Upper lobe of left lung (tissue), 6 donors: ENCODE results near the gene ULK1. TPM values are rescaled to one million over a fixed set of nuclear protein-coding genes. Genes with fewer than 3 reads are reported as not detected.
A peak's percentile ranks its signal among the peaks of the same experiment; 100 is the strongest.

Source experiments
- ATAC-seq, 2 donors: fragments of 200-7000 bp; cut with Tn5 transposase; one replicate each; pipeline ENCODE4 v1.9.1; 2022; ENCODE audit warnings: mild to moderate bottlenecking in 2 of 2, moderate library complexity in 2 of 2; ENCODE audit not compliant: low FRiP score in 2 of 2
- DNase-seq, 2 donors: peaks; one replicate each; pipeline ENCODE4 v3.0.0-alpha.2; 2019 to 2020
- H3K27ac ChIP-seq, 4 donors: fragments of 200-600 bp; sonication (generic); one replicate each; pipeline ENCODE4 v1.5.1; 2016 to 2019
- H3K27me3 ChIP-seq, 4 donors: fragments of 200-600 bp; sonication (generic); one replicate each; pipeline ENCODE4 v1.5.1; 2017 to 2019
- H3K36me3 ChIP-seq, 4 donors: fragments of 200-600 bp; sonication (generic); one replicate each; pipeline ENCODE4 v1.5.1; 2016 to 2019
- H3K4me1 ChIP-seq, 4 donors: fragments of 200-600 bp; sonication (generic); one replicate each; pipeline ENCODE4 v1.5.1; 2018 to 2019
- H3K4me3 ChIP-seq, 4 donors: fragments of 200-600 bp; sonication (generic); one replicate each; pipeline ENCODE4 v1.5.1; 2017 to 2019; ENCODE audit warnings: mild to moderate bottlenecking in 2 of 4, moderate library complexity in 1 of 4
- H3K9me3 ChIP-seq, 4 donors: fragments of 200-600 bp; sonication (generic); one replicate each; pipeline ENCODE4 v1.5.1; 2018 to 2019
- EP300 ChIP-seq, 4 donors: sonication (generic); formaldehyde crosslinking; IDR thresholded peaks; one replicate each; pipeline ENCODE4 v1.5.1; 2017; ENCODE audit warnings: antibody characterized with exemption in 4 of 4, control low read depth in 2 of 4
- POLR2A ChIP-seq, 4 donors: fragments of 450-650 bp; IDR thresholded peaks; one replicate each; pipeline ENCODE4 v1.5.1; 2016 to 2017; ENCODE audit warnings: antibody characterized with exemption in 4 of 4, mild to moderate bottlenecking in 2 of 4
- POLR2AphosphoS5 ChIP-seq, 2 donors: sonication (generic); formaldehyde crosslinking; IDR thresholded peaks; one replicate each; pipeline ENCODE4 v1.5.1; 2017; ENCODE audit warnings: antibody characterized with exemption in 2 of 2
- WGBS, 2 donors: methylation state at CpG; one replicate each; pipeline ENCODE4 v1.1.5; 2017 to 2018; 5-methylcytosine and 5-hydroxymethylcytosine counted together
- total RNA-seq, 6 donors: library from RNA; depleted of rRNA in 4 of 6; stranded (reverse); fragments of >200 nt in 4 of 6; gene quantifications; one replicate each; pipeline versions ENCODE4 v1.1.0 to v1.2.1, GENCODE V29; 2016 to 2021
- TF ChIP-seq, protein P1 (sequence below), 6 experiments: fragments of 450-650 bp in 4 of 6; fragments of 200-600 bp in 2 of 6; sonication (generic) in 2 of 6; IDR thresholded peaks; one replicate each; pipeline ENCODE4 v1.5.1; 2016 to 2019; ENCODE audit warnings: antibody characterized with exemption in 6 of 6
- donor health status: DM: no; HTN: no; CAD: no; lungs with moderate emphysema.
- donor health status: DM: no; HTN: yes; CAD: no; lungs with severe emphysema.

The ULK1 gene
- total RNA-seq, 6 donors from 2014 or later: 6.8 to 93.2 (median 40.7) TPM

DNA sequence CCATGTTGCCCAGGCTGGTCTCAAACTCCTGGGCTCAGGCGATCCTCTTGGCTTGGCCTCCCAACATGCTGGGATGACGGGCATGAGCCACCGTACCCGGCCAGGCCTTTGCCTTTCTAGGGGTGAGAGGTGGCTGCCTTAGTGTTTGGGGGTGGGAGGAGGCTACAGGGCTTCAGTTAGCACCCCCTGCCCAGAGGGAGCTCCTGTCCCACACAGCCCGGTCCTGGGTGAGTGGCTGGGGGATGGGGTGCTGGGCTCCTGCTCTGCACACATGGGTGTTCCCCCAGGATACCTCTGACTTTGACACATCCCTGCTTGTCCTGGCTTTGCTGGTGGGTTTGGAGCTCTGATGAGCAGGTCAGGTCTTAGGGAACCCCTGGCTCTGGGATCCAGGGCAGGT lies 9.9 kb downstream of the ULK1 start:
- Histone ChIP-seq H3K36me3 (peaks cover 6 to 31% (median 23%) of the 10 kb centered on the region in 4 donors), H3K27ac (no peak overlapping the region), H3K4me3 (no peak overlapping the region), H3K27me3 (no peaks in the 10 kb centered on the region), H3K9me3 (no peaks in the 10 kb centered on the region), H3K4me1 (peaks cover 17 to 40% (median 21%) of the 10 kb centered on the region in 4 donors)
- TF ChIP-seq, protein P1, sequence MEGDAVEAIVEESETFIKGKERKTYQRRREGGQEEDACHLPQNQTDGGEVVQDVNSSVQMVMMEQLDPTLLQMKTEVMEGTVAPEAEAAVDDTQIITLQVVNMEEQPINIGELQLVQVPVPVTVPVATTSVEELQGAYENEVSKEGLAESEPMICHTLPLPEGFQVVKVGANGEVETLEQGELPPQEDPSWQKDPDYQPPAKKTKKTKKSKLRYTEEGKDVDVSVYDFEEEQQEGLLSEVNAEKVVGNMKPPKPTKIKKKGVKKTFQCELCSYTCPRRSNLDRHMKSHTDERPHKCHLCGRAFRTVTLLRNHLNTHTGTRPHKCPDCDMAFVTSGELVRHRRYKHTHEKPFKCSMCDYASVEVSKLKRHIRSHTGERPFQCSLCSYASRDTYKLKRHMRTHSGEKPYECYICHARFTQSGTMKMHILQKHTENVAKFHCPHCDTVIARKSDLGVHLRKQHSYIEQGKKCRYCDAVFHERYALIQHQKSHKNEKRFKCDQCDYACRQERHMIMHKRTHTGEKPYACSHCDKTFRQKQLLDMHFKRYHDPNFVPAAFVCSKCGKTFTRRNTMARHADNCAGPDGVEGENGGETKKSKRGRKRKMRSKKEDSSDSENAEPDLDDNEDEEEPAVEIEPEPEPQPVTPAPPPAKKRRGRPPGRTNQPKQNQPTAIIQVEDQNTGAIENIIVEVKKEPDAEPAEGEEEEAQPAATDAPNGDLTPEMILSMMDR (IDR thresholded peaks at IDR 0.05): no peak
- ATAC-seq: no peak
- no peak for DNase-seq
- WGBS, 2 donors: 96 to 98% methylated on average over 5 of the region's 5 CpGs

DNA sequence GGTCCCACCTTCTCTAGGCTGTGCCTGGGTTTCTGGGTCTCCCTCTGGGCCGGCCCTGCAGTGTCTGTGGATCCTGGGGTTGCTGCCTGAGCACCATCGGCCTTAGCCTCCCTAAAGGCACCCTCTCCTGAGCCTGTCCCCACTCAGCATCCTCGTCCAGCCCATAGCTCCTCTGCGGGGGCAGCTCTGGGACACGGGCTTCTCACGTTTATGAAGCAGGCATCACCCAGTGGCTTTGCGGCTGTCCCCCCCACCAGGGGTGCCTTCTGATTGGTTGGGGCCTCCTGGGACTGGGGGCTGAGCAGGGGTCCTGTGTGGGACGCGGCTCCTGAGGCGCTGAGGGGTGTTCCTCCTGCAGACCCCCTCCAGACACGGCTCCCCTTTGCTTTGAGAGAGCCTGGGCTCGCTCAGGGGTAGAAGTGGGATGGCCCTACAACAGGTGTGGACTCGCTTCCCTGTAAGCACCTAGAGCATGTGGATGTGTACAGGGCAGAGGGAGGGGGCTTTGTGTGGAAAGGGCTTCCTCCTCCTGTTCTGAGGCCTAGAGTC lies 10.7 kb downstream of the ULK1 start:
- Histone ChIP-seq H3K4me3 (no peak overlapping the region), H3K27me3 (no peaks in the 10 kb centered on the region), H3K27ac (no peak overlapping the region), H3K4me1 (peaks cover 17 to 32% (median 21%) of the 10 kb centered on the region in 4 donors), H3K36me3 (peaks cover 15 to 36% (median 31%) of the 10 kb centered on the region in 4 donors), H3K9me3 (no peaks in the 10 kb centered on the region)
- no peak for DNase-seq
- ATAC-seq: no peak
- TF ChIP-seq POLR2AphosphoS5 (IDR thresholded peaks at IDR 0.05) (no peak), EP300 (IDR thresholded peaks at IDR 0.05) (no peak), POLR2A (IDR thresholded peaks at IDR 0.05) (no peak)
- TF ChIP-seq, protein P1 (IDR thresholded peaks at IDR 0.05): no peak
- 88 to 91% methylated on average over 7 to 13 of the region's 13 CpGs for WGBS, 2 donors

DNA sequence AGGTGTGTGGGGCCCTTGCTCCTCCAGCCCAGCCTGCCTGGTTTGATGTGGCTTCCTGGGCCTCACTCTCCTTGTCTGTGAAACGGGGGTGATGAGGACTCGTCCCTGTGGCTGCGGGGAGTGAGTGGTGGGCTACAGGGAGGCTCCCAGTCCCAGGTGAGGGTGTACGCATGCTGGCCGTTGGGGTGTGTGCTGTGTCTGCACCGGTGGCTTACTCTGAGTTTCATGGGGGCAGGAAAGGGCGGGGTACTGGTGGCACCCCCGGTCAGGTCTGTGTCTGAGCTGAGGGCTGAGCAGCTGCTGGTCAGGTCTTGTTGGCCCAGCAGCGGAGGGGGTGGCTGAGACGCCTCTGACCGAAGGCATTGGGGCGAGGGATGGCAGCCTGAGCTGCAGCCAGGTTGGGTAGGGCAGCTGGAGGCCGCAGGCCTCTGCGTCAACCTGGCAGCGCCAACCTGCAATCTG lies 11.2 kb downstream of the ULK1 start:
- no peaks in the 10 kb centered on the region for H3K27me3 ChIP-seq
- WGBS, 2 donors: 93 to 100% methylated on average over 5 to 15 of the region's 15 CpGs
- peaks cover 17 to 29% (median 19%) of the 10 kb centered on the region in 4 donors for H3K4me1 ChIP-seq
- no peak for ATAC-seq
- peaks cover 19 to 41% (median 36%) of the 10 kb centered on the region in 4 donors for H3K36me3 ChIP-seq
- H3K4me3 ChIP-seq: no peak overlapping the region
- H3K27ac ChIP-seq: no peak overlapping the region
- TF ChIP-seq EP300 (IDR thresholded peaks at IDR 0.05) (no peak), POLR2A (IDR thresholded peaks at IDR 0.05) (no peak), POLR2AphosphoS5 (IDR thresholded peaks at IDR 0.05) (no peak)
- TF ChIP-seq, protein P1 (IDR thresholded peaks at IDR 0.05): no peak
- DNase-seq: no peak
- H3K9me3 ChIP-seq: no peaks in the 10 kb centered on the region

DNA sequence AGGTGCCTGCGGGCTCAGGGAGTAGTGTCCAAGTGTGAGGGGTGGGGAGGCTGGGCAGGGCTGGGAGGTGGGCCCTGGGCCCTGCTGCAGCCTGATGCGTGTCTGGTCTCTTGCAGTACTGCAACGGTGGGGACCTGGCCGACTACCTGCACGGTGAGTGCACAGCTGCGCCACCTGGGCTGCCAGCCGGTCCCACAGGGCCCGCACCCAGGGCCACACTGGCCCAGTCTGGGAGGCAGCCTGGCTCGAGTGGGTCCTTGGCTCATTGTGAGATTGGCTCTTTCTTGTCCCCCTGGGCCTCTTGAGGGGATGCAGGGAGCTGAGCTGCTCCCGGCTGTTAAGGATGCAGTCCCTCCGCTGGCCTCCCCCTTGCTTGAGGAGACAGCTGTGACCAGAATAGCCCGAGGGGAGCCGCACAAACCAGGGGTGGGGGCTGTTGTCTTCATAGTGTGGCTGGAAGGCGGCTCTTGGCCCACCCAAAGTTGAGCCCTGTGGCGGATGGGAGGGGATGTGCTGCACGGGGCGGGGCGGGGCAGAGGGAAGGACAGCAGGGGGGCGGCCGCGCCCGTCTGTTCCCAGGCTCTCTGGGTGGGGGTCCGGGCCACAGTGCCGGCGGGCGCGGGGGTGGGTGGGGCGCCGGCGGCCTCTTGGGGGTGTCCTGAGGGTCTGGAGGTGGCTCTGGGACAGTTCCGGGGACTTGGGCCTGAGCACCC lies 13.1 kb downstream of the ULK1 start:
- TF ChIP-seq, protein P1 (IDR thresholded peaks at IDR 0.05): no peak
- TF ChIP-seq POLR2A (IDR thresholded peaks at IDR 0.05): no peak
- TF ChIP-seq POLR2AphosphoS5 (IDR thresholded peaks at IDR 0.05): no peak
- no peak for TF ChIP-seq EP300 (IDR thresholded peaks at IDR 0.05)
- no peak overlapping the region for H3K4me3 ChIP-seq
- H3K27ac ChIP-seq: no peak overlapping the region
- H3K36me3 ChIP-seq: peaks cover 33 to 60% (median 53%) of the 10 kb centered on the region in 4 donors
- no peaks in the 10 kb centered on the region for H3K9me3 ChIP-seq
- DNase-seq: peak in 1 of 2 donors; percentile 66
- peaks cover 9 to 22% (median 12%) of the 10 kb centered on the region in 4 donors for H3K4me1 ChIP-seq
- H3K27me3 ChIP-seq: no peaks in the 10 kb centered on the region
- no peak for ATAC-seq
- 98% methylated on average over 12 of the region's 31 CpGs; no CpG with 5 or more reads in 1 of the 2 donors for WGBS, 2 donors
